Measurements from ENCODE around the gene VPS13D. TPM values are rescaled to one million over a fixed set of nuclear protein-coding genes. Genes with fewer than 3 reads are reported as not detected.

VPS13D gene
- total RNA-seq, 1 donor from 2014 or later: 45.9 TPM

DNA sequence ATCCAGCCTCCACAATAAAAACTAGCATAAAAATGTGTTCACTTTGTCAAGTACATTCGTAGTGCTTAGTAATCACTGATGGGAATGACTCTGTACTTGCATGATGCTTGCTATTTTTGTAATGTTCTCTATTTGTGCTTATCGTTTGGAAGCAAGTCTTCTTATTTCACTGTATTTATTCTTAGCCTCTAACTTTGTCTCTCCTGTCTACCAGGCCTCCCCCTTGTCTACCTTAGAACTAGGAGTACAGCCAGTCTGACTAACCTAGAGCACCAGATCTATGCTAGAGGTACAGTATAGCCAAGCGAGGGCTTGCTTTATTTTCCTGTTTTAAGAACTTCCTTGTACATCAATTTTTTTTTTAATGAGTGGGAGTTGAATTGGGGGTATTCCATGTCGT is 108.2 kb downstream of the VPS13D start:
- no peak for DNase-seq

DNA sequence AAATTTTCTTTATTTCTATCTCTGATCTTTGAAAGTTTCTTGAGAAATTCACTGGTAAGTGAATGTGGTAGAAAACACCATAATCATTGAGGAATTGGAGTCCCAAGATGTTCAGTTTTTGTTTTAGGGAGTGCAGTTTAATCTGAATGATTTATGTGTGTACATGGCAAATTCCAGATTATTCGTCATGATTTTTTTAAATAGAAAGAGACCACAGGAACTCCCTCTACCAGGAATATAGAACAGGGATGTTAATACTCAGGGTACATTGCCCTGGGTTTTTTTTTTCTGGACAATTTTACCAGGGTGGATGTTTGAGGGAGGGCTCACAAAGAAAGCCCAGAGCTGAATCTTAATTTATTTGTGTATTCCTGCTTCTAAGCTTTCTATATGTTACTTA is 109.0 kb downstream of the VPS13D start:
- no peak for DNase-seq

DNA sequence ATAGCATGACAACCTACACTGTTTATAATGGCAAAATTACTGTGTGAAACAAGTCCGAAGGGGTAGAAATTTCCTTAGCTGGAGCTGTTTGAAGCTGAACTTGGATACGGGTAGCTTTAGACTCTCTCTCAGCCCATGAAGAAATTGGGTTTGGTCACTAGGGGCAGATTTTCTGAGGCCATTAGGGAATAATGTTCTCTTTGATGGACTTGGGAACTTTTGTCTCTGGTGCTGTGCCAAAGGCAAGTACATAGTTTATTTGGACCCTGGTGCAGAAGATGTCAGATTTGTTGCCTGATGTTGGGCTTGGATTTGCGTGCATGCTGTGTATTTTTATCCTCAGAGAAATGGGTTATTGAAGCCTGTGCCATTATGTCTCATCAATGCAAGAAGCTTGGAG is 109.6 kb downstream of the VPS13D start:
- DNase-seq: peak; percentile 12

DNA sequence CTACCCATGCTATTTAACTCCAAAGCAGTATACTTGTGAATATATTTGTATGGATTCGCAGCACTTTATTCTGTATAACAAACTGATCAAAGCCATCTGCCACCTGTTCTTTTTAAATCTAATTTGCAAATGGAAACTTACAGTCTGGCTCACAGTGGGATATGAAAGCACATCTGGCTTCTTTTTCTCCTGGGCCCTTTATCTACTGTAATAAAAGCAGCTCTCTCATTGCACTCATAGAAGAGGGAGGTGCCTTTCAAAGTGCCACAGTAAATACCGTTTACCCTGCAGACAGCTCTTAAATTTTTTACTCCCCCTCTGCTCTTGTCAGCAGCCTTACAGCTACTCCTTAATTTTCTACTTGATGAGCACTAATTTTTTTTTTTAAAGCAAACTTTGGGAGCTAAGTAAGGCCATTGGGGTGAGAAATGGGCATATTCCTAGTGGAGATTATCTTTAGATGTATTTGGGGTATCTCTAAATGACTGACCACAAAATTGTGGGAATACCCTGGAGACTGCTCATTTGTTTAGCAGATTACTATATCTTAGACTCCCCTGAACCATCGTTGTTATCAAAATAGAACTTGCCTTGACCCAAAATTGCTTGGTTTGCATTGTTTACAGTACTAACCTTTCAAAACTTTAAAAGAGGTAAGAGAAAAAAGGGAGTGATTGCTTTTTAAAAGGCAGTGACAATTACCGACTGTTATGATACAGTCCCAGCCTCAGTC is 110.1 kb downstream of the VPS13D start:
- DNase-seq: no peak

DNA sequence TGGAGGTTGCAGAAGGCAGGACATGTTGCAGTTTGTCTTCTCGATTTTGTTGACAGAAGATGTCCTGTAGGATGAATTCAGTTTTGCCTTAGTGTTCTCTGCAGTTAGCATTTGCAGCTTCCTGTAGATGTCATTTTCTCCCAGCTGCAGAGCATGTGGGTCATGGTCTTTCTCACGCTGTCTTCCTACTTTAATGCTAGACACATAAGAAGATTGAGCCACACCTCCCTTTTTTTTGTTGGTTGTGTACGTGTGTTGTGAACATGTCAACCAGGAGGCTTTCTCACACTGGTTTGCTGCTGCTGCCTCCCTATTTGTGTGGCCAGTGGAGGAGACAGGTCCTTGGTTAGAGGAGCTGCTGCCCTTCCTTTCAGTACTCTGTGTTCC is 110.7 kb downstream of the VPS13D start:
- no peak for DNase-seq

DNA sequence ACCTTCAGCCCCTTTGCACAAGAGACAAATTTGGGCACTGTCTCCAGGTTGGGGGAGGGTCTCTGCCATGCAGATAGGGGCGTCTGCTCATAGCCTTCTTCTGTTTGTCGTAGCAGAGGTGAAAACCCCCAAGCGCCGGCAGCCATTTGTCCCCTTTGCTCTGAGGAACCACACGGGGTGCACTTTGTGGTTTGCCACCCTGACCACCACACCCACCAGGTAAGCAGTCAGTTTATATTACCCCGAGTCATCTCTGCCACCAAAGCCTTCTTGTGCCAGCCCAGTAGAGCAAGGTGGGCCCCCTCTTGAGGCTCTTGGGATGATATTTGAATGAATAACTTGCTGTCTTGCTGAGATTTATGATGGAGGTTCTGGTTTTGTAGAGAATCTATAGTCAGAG is 111.8 kb downstream of the VPS13D start:
- no peak for DNase-seq

DNA sequence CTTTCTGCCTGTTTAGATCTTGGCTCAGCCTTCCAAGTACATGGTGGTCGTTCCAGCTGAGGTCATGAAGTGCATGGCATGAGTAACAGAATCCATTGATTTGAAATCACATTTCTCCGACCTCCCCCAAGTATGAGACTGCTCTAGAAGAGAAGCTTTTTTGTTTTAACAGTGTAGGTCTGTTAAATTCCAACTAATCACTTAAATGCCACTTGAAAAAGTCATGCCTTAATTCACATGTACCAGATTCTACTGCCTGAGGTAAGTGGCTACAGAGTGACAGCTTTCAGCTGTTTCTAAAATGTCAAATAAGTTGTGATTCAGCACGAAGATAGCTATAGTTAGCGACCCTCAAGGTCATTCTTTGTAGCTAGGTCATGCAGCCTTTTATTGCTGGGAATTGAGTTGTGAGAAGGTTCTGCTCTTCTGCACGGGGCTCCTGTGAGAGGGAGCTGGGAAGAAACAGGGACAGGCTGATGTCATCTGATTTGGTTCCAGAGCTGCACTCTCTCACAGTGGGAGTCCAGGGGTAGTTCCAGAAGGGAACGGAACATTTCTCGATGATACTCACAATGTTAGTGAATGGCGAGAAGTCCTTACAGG is 112.7 kb downstream of the VPS13D start:
- no peak for DNase-seq

DNA sequence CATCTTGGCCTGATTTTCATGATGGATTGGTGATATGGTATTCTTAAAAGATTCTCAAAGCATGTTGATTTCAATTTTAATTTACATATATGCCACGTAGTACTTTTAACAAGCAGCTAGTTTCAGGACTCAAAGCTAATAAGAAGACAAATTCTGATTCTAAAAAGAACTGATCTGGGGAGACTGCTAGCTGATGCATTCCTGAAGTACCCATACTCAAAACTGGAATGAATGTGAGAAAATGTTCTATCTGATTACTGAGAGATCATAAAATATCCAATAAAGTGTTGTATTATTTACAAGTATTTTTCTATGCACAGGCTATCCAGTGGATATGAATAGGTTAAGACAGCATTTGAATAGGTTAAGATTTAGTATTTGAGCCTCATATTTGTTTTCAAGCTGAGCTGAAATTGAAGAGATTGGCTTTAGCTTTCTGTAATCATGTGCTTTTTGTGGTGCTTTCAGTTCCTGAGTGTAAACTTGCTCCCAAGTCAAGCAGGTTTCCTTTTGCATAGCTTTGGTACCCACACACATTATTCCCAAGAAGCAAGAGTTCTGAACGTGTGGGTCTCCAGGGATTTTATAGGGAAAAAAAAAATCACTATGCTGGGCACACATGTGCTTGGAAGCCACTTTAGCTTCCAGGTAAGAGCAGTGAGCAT is 114.1 kb downstream of the VPS13D start:
- no peak for DNase-seq

DNA sequence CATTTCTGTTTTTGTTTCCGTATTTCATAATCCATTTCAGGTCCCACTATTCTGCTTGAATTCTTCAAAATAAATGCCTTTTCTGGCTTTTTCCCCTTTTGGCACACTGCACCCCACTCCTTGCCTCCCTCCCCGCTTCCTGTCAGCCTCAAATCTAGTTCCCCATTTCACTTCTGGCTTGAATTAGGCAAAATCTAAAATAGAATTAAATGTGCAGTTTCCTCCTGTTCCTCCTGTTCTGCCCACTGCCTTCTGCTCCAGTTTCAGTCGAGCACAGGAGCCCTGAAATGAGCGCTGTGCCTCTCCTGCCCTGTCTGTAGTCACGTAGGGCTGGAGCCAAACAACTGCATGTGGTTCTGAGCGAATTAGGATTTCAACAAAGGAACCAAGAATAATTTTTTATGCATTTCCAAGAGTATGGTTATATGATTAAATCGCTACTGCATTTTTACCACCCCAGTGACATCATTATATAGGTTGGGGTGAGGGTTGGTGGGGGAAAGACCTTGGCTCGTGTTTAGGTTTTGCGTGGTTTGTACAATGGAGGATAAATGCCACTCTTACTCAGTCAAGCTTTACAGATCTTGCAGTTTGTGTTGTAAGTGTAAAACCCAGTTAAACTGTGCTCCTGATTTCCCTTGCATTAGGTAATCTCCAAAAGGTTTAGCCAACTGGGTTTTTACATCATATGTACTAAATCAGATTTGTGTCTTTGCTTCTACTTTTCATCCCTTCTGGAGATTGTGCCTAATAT is 114.9 kb downstream of the VPS13D start:
- no peak for DNase-seq

DNA sequence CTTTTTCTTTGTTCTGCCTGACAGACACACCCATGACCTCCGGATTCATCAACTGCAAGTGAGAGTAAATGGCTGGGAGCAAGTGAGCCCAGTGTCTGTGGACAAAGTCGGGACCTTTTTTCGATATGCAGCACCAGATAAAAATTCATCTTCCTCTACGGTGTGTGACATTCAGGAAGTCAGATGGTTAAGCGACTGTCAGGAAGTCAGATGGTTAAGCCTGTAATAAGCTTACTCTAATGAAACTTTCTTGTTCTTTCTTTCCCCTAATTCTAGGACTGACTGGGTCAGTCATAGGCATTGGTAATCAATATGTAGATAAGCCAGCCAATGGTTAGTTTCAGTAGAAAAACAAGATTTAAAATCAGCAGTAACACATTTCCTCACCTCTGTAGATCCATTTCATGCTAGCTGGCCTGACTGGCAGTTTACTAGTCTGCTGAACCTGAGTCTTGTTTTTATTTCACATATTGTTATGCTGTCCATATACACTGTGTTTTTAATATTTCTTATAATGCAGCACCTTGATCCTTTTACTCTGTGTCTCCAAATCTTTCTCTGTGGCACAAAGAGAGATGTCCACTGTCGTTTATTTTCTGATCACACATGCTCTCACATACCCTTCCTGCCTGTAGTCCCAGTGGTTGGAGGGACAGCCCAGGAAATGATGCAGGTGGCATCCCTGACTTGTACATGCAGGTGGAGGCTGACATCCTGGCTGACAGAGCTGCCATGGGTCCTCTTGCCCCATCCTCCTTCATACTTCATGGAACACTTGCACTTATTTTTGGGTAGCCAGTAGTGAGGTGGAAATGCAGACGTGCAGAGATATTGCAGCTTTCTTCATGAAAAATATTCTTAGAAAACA is 115.8 kb downstream of the VPS13D start:
- no peak for DNase-seq

DNA sequence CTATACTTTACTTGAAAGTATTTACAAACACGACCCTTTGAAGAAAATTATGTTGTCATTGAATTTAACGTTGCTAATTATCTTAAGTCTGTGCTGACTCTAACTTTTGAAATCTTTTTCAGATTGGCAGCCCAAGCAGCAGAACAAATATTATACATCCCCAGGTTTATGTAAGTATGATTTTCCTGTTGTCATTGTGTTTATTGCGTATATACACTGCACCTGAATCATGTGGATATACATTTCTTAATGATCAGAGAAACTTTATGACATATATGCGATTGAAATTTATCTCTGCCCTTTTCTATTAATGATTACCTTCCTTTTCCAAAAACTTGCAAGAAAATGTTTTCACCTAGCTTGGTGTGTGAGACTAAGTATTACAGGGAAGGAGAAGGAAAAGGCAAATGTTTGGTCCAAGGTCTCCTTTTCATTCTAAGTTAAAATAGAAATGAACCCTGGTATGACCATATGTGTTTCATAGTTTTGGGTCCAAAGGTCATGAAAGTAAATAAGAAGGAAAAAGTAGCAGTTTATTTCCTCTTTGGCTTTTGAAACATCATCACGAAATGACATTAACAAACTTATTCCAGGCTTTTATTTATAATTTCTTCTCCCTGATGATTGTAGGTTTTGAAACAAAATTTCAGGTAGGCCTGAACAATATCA is 116.8 kb downstream of the VPS13D start:
- DNase-seq: no peak

DNA sequence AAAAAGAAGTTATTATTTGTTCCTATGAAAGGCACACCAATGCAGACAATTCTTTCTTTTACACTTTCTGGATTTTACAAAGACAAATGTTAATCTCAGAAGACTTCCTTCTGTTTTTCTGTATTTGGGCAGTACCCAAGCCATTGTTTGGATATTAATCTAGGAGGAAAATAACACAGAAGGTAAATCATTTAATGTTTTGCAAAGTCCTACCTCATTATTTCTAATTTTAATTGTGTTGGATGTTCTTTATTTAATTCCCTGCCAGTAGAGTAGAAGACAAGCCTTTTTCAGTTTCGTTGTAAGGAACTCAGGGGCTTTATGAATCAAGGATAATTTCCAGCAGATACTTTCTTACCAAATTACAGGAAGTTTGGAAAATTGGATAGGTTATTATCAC is 118.3 kb downstream of the VPS13D start:
- no peak for DNase-seq

DNA sequence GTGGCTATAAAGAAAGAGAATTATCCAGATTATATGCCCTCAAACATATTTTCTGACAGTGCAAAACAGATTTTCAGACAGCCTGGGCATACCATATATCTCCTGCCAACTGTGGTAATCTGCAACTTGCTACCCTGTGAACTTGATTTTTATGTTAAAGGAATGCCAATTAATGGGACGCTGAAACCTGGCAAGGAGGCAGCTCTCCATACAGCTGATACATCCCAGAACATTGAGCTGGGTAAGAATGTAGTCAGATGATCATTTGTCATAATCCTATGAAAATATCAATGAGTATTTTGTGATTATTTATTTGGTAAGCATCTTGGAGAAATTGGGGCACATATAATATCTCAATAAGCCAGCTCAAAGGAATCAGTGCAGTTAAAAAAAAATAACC is 124.2 kb downstream of the VPS13D start:
- DNase-seq: no peak

DNA sequence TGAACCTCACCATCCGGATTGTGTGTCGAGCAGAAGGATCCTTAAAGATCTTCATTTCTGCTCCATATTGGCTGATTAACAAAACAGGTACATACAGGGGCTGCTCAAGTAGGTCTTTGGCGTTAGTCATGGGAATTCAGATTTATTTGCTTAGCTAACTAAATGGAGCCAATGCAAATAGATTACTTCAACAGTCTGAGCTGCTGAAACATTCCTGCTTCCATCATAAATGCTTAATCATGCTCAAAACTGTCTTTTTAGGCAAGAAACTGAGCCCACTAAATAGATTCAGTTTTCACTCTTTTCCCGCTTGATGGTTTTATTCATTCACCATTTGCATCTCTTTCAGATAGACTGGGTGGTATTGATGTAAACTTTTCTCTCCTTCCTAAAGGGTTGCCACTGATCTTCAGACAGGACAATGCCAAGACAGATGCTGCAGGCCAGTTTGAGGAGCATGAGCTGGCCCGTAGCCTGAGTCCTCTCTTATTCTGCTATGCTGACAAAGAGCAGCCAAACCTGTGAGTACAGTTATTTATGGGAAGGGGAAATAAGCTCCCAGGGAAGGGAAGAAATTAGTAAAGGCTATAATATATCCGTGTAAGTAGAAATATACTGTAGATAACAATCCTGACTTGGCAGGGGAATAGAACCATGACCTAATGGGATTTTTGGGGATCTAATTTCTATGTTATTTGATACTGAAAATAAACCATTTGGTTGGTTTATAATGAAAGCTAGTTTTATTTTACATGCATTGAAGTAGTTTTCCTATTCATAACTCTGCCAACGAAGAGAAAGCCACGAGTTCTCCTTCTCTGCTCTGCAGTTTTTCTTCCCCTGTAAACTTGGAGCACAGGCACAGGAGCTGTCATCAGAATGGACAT is 126.4 kb downstream of the VPS13D start:
- DNase-seq: no peak

DNA sequence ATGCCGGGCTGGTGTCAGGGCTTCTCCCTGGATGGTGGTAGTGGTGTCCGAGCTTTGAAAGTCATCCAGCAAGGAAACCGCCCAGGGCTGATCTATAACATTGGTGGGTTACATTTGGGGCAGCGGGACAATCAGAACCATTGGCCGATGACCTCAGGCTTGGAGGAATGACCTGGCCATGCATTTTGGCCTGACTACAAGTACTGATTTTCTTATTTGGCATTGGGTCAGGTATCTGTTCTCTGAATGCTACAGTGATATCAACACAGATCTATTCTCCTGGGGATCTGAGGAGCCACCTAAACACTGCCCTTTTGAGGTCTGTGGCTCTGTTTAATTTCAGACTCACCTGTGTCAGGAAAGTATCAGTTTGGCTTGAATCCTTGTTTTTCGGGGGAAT is 128.7 kb downstream of the VPS13D start:
- no peak for DNase-seq

DNA sequence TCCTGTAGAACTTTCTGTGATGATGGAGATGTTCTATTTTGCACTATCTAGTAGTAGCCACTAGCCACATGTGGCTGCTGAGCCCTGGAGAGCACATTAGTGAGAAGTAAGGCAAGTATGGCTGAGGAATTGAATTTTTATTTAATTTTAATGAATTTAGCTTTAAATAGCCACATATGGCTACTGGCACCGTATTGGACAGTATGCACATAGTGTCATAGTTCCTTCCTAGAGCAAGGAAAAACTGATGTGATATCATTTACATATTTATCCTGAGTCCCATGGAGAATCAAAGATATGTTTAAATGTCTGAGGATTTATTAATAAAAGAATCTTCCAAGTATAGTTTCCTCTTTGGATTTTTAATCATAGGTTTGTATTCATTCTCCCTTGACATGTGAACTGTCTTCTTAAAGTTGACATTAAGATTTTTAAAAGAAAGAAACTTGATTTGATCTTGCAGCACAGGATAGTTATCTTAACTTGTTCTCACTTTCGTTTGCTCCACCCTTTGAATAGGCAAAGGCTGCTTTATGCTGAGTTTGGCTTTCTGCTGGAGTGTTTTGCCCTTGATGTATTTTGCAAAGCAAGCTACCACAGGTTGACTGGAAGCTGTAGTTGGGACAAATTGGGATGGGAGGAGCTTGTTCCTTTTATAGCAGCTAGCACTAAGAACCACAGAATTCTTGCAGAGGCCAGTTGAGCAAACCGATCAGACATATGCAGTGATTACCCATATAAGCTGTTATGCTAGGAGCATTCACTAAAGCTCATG is 129.7 kb downstream of the VPS13D start:
- no peak for DNase-seq

DNA sequence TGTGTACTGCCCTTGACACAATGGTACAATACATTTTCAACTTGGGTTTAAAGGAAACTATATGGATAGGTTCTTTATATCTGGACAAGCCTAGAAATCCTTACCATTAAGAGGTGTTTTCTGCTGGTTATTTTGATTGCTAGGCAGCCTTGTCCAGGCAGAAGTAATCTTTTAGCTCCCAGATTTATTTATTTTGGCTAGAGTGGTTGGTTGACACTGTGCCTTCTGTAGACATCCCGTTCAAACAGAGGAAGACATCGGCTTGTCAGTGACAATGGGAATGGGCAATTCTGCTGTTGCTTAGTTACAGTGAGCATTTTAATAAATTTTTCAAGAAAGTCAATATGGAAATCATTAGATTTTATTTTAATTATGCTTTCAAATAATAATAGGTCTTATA is 138.8 kb downstream of the VPS13D start:
- DNase-seq: peak; percentile 60

DNA sequence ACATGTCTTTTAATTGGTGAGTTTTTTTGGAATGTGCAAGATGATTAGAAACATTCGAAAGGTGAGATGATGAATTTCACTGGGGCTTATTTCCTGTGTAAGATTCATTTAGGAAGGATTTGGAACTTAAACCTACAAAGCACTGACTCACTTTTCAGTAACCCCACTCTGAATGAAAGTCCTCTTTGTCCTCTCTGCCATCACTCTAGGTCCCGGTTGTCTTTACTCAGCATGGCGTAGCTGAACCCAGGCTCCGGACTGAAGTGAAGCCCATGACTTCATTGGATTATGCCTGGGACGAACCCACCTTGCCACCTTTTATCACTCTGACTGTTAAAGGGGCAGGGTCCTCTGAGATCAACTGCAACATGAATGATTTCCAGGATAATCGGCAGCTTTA is 139.4 kb downstream of the VPS13D start:
- DNase-seq: no peak

DNA sequence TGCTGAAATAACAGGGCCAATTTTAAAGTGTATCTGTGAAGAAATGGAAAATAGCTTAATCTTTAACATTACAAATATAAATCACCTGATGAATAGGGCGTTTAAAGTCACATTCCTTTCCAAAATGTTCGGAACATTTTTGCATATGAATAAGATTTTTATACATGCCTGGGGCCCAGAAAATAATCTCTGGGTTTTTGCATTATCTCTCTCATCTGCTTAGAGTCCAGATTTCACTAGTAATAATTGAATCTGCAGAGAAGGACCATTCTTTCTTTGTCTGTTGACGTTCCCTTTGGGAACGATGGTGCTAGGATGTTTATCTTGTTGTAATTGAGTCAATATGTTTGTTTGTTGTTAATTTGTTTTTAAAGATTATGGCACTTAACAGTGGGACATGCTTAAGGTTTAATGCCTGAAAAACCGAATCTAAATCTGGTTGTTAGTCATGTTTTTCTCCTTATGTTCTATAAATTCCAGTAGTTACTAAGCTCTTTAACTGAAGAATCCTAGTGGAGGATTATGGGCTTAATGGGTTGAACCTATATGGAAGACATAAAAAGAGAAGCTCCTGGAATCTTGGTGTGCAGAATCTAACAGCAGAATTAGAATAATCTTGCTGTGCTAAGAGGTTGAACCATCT is 140.6 kb downstream of the VPS13D start:
- DNase-seq: no peak

DNA sequence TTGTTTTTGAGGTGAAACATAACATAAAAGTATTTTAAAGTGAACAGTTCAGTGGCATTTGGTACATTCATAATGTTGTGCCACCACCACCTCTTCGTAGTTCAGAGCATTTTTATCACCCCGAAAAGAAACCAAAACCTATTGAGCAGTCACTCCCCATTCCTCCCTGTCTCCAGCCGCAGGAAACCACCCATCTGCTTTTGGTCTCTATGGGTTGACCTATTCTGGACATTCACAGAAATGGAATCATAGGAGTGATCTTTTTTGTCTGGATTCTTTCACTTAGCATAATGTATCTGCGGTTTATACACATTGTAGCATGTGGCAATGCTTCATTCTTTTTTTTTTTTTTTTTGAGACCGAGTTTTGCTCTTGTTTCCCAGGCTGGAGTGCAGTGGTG is 141.2 kb downstream of the VPS13D start:
- DNase-seq: no peak

All from dermis blood vessel endothelial cell (primary cell).